Ishikawa (cell line): Measurements from ENCODE around the gene UBE2I.

Experiments used
- CEBPB ChIP-seq: IDR thresholded peaks from 2 replicates; pipeline ENCODE4 v1.6.1; 2012
- EGR1 ChIP-seq: IDR thresholded peaks from 2 replicates; pipeline ENCODE4 v1.6.1; 2012
- EP300 ChIP-seq: IDR thresholded peaks from 2 replicates; pipeline ENCODE4 v1.6.1; 2012; ENCODE audit warnings: borderline replicate concordance
- RAD21 ChIP-seq: IDR thresholded peaks from 2 replicates; pipeline ENCODE4 v1.6.1; 2012; ENCODE audit warnings: low read depth
- TAF1 ChIP-seq: IDR thresholded peaks from 2 replicates; pipeline ENCODE4 v1.6.1; 2012; ENCODE audit warnings: low read depth, mild to moderate bottlenecking
- TEAD4 ChIP-seq: IDR thresholded peaks from 2 replicates; pipeline ENCODE4 v1.6.1; 2012
- YY1 ChIP-seq: IDR thresholded peaks from 2 replicates; pipeline ENCODE4 v1.6.1; 2012; ENCODE audit warnings: low read depth
- TF ChIP-seq, protein P1 (sequence below): IDR thresholded peaks from 2 replicates; pipeline ENCODE4 v1.6.1; 2012
- TF ChIP-seq, protein P2 (sequence below): IDR thresholded peaks from 2 replicates; pipeline ENCODE4 v1.6.1; 2012

DNA sequence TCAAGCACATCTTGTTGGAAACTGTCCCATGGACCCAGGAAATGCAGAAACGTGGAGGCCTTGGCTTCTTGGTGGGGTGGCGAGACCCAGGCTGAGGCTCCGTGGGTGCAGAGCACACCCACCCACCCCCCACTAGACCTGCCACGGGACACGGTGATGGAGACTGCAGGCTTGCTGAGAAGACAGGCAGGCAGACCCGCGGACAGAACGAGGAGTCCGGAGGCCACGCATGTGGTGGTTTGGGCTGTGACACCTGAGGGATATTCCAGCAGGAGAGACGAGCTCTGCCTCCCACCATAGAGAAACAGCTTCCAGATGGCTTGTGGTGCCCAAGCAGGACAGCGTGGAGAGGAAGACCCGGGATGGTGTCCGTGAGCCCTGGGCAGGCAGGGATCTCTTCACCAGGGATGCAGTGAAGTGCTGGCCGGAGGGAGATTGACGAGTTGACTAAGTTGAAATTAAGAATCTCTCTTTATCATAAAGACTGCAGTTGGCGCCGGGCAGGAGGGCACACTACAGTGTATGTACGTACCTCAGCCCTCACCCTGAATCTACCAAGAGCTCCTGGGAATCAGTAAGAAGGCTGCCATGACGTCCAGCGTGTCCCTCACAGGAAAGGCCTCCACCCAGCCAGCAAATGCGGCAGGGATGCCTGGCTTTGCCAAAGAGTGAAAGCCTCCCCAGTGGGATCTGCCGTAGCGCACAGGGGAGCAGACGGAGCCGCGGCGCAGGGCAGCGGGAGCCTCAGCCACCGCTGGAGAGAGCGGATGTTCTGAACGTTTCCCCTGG is 8.2 kb downstream of the UBE2I start:
- TF ChIP-seq YY1 (no peak), RAD21 (no peak), TEAD4 (no peak), EP300 (no peak), TAF1 (no peak), CEBPB (no peak), EGR1 (no peak)
- TF ChIP-seq, protein P1, sequence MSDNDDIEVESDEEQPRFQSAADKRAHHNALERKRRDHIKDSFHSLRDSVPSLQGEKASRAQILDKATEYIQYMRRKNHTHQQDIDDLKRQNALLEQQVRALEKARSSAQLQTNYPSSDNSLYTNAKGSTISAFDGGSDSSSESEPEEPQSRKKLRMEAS: no peak
- TF ChIP-seq, protein P2, sequence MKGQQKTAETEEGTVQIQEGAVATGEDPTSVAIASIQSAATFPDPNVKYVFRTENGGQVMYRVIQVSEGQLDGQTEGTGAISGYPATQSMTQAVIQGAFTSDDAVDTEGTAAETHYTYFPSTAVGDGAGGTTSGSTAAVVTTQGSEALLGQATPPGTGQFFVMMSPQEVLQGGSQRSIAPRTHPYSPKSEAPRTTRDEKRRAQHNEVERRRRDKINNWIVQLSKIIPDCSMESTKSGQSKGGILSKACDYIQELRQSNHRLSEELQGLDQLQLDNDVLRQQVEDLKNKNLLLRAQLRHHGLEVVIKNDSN: no peak
